Measurements from ENCODE around the gene HES4. TPM values are rescaled to one million over a fixed set of nuclear protein-coding genes. Genes with fewer than 3 reads are reported as not detected.

HES4 gene
- total RNA-seq, 1 experiment from 2014 or later = 233 TPM

DNA sequence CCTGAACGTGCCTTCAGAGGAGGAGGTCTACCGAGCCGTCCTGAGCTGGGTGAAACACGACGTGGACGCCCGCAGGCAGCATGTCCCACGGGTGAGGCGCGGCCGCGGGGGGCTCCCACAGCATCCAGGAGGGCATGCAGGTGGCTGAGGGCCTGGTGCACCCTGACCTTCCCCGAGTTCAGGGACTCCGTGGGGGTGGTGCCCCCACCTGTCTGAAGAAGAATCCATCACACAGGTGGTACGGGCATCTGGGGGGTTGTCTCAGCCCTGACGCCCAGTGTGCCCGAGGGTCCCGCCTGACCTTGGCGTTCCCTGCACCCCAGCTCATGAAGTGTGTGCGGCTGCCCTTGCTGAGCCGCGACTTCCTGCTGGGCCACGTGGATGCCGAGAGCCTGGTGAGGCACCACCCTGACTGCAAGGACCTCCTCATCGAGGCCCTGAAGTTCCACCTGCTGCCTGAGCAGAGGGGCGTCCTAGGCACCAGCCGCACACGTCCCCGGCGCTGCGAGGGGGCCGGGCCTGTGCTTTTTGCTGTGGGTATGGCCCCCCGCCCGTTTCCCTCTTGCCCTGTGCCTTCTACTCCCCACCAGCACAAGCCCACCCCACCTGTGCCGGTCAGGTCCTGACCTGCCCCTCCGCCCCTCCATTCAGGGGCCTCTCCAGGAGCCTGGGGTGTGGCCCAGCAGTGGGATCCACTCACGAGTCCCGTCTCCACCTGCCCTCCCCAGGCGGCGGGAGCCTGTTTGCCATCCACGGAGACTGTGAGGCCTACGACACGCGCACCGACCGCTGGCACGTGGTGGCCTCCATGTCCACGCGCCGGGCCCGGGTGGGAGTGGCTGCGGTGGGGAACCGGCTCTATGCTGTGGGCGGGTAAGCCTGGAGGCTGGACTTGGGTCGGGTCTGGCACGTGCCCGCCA is 37.3 kb downstream of the HES4 start:
- intact Hi-C loops (cut with micrococcal nuclease) = no loop called here
- no peaks in the 10 kb centered on the region for H3K9me3 ChIP-seq (ENCODE audit: low read length)
- BruUV-seq (replicated peaks) = no TSS peak
- H3K36me3 ChIP-seq (ENCODE audit: low read depth, low read length) = no peaks in the 10 kb centered on the region
- TF ChIP-seq, protein P1, sequence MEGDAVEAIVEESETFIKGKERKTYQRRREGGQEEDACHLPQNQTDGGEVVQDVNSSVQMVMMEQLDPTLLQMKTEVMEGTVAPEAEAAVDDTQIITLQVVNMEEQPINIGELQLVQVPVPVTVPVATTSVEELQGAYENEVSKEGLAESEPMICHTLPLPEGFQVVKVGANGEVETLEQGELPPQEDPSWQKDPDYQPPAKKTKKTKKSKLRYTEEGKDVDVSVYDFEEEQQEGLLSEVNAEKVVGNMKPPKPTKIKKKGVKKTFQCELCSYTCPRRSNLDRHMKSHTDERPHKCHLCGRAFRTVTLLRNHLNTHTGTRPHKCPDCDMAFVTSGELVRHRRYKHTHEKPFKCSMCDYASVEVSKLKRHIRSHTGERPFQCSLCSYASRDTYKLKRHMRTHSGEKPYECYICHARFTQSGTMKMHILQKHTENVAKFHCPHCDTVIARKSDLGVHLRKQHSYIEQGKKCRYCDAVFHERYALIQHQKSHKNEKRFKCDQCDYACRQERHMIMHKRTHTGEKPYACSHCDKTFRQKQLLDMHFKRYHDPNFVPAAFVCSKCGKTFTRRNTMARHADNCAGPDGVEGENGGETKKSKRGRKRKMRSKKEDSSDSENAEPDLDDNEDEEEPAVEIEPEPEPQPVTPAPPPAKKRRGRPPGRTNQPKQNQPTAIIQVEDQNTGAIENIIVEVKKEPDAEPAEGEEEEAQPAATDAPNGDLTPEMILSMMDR (conservative IDR thresholded peaks at IDR 0.05; ENCODE audit: low read depth, low read length) = no peak
- no peak for TF ChIP-seq EZH2 (IDR thresholded peaks at IDR 0.05; ENCODE audit: low read length, unreplicated experiment)
- no peak for TF ChIP-seq EZH2phosphoT487 (IDR thresholded peaks at IDR 0.05; ENCODE audit: borderline replicate concordance, low read length)
- H3K27me3 ChIP-seq (ENCODE audit: low read length) = no peaks in the 10 kb centered on the region
- no peak overlapping the region for H3K9ac ChIP-seq (ENCODE audit: low read length)
- no peaks in the 10 kb centered on the region for H3K9me2 ChIP-seq (replicated peaks; ENCODE audit: low read length)
- POLR2A ChIA-PET (ENCODE audit: unreplicated experiment) = no interaction called here
- no peak overlapping the region for H3K27ac ChIP-seq (ENCODE audit: low read length)
- DNase-seq (no peak), ATAC-seq (no peak)
- no peaks in the 10 kb centered on the region for H3F3A ChIP-seq (ENCODE audit: low read length, unreplicated experiment)
- no peak overlapping the region for H3K4me2 ChIP-seq (ENCODE audit: low read length)
- H3K4me1 ChIP-seq (ENCODE audit: insufficient read depth, low read length) = peaks cover 24% of the 10 kb centered on the region
- CTCF ChIA-PET = no interaction called here
- H2AFZ ChIP-seq (ENCODE audit: low read length) = no peak overlapping the region
- peaks cover 22% of the 10 kb centered on the region for H3K79me2 ChIP-seq (ENCODE audit: low read length)
- no peak overlapping the region for H3K4me3 ChIP-seq (ENCODE audit: low read length)
- no peaks in the 10 kb centered on the region for H4K20me1 ChIP-seq (ENCODE audit: low read length)

DNA sequence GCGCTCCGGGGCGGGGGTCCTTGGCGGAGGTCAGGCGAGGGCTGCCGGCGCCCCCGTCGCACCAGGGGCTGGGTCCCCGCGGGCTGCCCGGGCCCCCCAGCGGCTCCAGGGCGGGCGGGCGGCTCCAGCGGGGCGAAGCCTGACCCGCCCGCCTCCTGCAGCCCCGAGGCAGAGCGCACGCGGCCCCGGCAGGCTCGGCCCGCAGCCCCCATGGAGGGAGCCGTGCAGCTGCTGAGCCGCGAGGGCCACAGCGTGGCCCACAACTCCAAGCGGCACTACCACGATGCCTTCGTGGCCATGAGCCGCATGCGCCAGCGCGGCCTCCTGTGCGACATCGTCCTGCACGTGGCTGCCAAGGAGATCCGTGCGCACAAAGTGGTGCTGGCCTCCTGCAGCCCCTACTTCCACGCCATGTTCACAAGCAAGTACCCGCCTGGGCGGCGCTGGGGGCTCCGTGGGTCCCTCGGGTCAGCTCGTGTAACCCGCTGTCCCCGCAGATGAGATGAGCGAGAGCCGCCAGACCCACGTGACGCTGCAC is 38.7 kb downstream of the HES4 start:
- no peak for TF ChIP-seq EZH2phosphoT487 (IDR thresholded peaks at IDR 0.05; ENCODE audit: borderline replicate concordance, low read length)
- TF ChIP-seq, protein P1 (conservative IDR thresholded peaks at IDR 0.05; ENCODE audit: low read depth, low read length) = no peak
- no peak for TF ChIP-seq EZH2 (IDR thresholded peaks at IDR 0.05; ENCODE audit: low read length, unreplicated experiment)
- H3K27me3 ChIP-seq (ENCODE audit: low read length) = no peaks in the 10 kb centered on the region
- ChIA-PET CTCF (no interaction called here), POLR2A (ENCODE audit: unreplicated experiment) (no interaction called here)
- peaks cover 5% of the 10 kb centered on the region; the same call in 1 of the 2 replicates for H4K20me1 ChIP-seq (ENCODE audit: low read length)
- no peak for DNase-seq
- peaks cover 29% of the 10 kb centered on the region for H3K79me2 ChIP-seq (ENCODE audit: low read length)
- peak overlapping the region; percentile 70 for H3K4me3 ChIP-seq (ENCODE audit: low read length)
- peak overlapping the region; percentile 83 for H3K4me2 ChIP-seq (ENCODE audit: low read length)
- H2AFZ ChIP-seq (ENCODE audit: low read length) = no peak overlapping the region
- H3K9ac ChIP-seq (ENCODE audit: low read length) = peak overlapping the region; percentile 48; the same call in 1 of the 2 replicates
- H3K27ac ChIP-seq (ENCODE audit: low read length) = no peak overlapping the region
- H3F3A ChIP-seq (ENCODE audit: low read length, unreplicated experiment) = no peaks in the 10 kb centered on the region
- no peak for ATAC-seq
- intact Hi-C loops (cut with micrococcal nuclease) = no loop called here
- H3K4me1 ChIP-seq (ENCODE audit: insufficient read depth, low read length) = peaks cover 22% of the 10 kb centered on the region
- peaks cover 5% of the 10 kb centered on the region for H3K36me3 ChIP-seq (ENCODE audit: low read depth, low read length)
- BruUV-seq (replicated peaks) = no TSS peak
- no peaks in the 10 kb centered on the region for H3K9me2 ChIP-seq (replicated peaks; ENCODE audit: low read length)
- no peaks in the 10 kb centered on the region for H3K9me3 ChIP-seq (ENCODE audit: low read length)
